Measurements from ENCODE around the gene DYNC1I1.

DNA sequence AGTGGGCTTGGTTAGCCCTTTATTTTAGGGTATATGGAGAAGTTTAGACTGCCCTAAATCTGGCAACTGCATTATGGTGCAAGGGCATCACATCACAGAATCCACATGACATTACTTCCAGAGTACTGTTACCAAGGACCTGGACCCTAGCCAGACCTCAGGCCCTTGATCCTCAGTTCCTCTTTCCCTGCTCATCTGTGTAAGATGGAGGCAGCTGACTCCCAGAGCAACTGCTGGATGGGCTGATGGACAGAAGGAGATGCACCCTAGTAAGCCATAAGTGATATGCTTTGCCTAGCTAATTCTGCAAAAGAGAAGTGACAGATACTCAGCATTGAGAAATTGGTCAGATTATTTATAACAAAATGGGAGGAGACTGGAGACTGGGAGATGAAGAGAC lies 131.7 kb downstream of the DYNC1I1 start:
- TF ChIP-seq SUZ12 (IDR thresholded peaks at IDR 0.05; ENCODE audit: extremely low read depth, insufficient read depth, insufficient read length) (no peak), YY1 (IDR thresholded peaks at IDR 0.05; ENCODE audit: insufficient read depth, insufficient read length) (no peak), ZNF274 (IDR thresholded peaks at IDR 0.05; ENCODE audit: low read depth, low read length) (no peak)
